Kidney (tissue), 14 donors: ENCODE data around the gene EDNRA. TPM values are rescaled to one million over a fixed set of nuclear protein-coding genes. Genes with fewer than 3 reads are reported as not detected.

Experiments used
- DNase-seq, 5 donors: peaks; one replicate each; pipeline ENCODE4 v3.0.0-alpha.2; 2013 to 2020
- FAIRE-seq: peaks from 2 replicates; lab custom pipeline; 2012; peaks lifted over from hg19 to GRCh38; lab: Jason Lieb, UNC
- H3K27ac ChIP-seq, 2 donors: one replicate each; pipeline ENCODE4 v1.7.0; 2013; ENCODE audit warnings: low read depth in 2 of 2, low read length in 2 of 2, inconsistent platforms in 1 of 2
- H3K27me3 ChIP-seq: one replicate; pipeline ENCODE4 v1.7.1; 2013; ENCODE audit warnings: low read length, inconsistent platforms; ENCODE audit not compliant: control insufficient read depth, insufficient read depth
- H3K36me3 ChIP-seq, 3 donors: one replicate each; pipeline versions ENCODE4 v1.7.0 to v1.7.1; 2013; ENCODE audit warnings: low read length in 3 of 3, control low read depth in 1 of 3, inconsistent platforms in 1 of 3; ENCODE audit not compliant: insufficient read depth in 3 of 3, control insufficient read depth in 2 of 3
- H3K4me1 ChIP-seq, 3 donors: one replicate each; pipeline versions ENCODE4 v1.7.0 to v1.7.1; 2013; ENCODE audit warnings: low read length in 3 of 3, inconsistent platforms in 1 of 3, low read depth in 1 of 3; ENCODE audit not compliant: control insufficient read depth in 2 of 3, insufficient read depth in 2 of 3
- H3K4me3 ChIP-seq, 3 donors: one replicate each; pipeline versions ENCODE4 v1.7.0 to v1.8.1; 2013; ENCODE audit warnings: low read length in 3 of 3, control low read depth in 1 of 3, inconsistent platforms in 1 of 3
- H3K9ac ChIP-seq, 3 donors: one replicate each; pipeline versions ENCODE4 v1.7.0 to v1.7.1; 2013; ENCODE audit warnings: low read length in 3 of 3, control low read depth in 1 of 3, inconsistent platforms in 1 of 3
- H3K9me3 ChIP-seq, 3 donors: one replicate each; pipeline versions ENCODE4 v1.7.0 to v1.7.1; 2013; ENCODE audit warnings: low read length in 3 of 3, control low read depth in 1 of 3, inconsistent platforms in 1 of 3; ENCODE audit not compliant: control insufficient read depth in 2 of 3, insufficient read depth in 1 of 3
- CTCF ChIP-seq: IDR thresholded peaks from 3 replicates; pipeline ENCODE4 v1.5.1; 2012; ENCODE audit warnings: mild to moderate bottlenecking, moderate library complexity, borderline replicate concordance; ENCODE audit not compliant: insufficient read depth; ENCODE audit errors: extremely low read depth
- intact Hi-C: fragments of 100-400 bp; cut with DNase I; formaldehyde crosslinking; loops from one replicate; pipeline ENCODE4 v1.11.1; 2022
- polyA plus RNA-seq: library from polyadenylated mRNA; stranded (reverse); fragments of 350-450 nt; fragmentation: Illumina TruSeq; extraction: RNeasy Lipid Tissue Mini Kit (QIAGEN cat#74804); gene quantifications from one replicate; pipeline ENCODE4 v1.2.3, GENCODE V29; 2014; ENCODE audit warnings: low read depth, low replicate concordance; ENCODE audit not compliant: insufficient read depth
- total RNA-seq: library from RNA; stranded (reverse); fragmentation: NEBNext Ultra II Directional; extraction: Animal tissue kit (Norgen Biotek cat#: 25700); gene quantifications from one replicate; pipeline ENCODE4 v1.2.1, GENCODE V29; 2021
- donor health status: control.
- donor health status: control.
- donor health status: control.
- donor health status: control.
- donor health status: control.
- donor health status: DM: yes; HTN: yes; CAD: no.
- donor health status: Normal renal cell carcinoma (clear cell type).

The EDNRA gene
- total and polyA plus RNA-seq, 2 donors from 2014 or later: 3.2 to 8.1 TPM

- intact Hi-C loops: loop anchor here (10.0 kb wide), 1 partner anchor 48 kb away; no protein-coding TSS in a partner anchor
- H3K27ac ChIP-seq: no peak overlapping the region
- no peak overlapping the region for H3K4me3 ChIP-seq
- H3K4me1 ChIP-seq: peaks cover 0 to 4% (median 0%) of the 10 kb centered on the region in 3 donors
- H3K36me3 ChIP-seq: no peaks in the 10 kb centered on the region
- no peak for FAIRE-seq
- no peaks in the 10 kb centered on the region for H3K9me3 ChIP-seq
- TF ChIP-seq CTCF: no peak
- H3K9ac ChIP-seq: no peak overlapping the region
- no peak for DNase-seq
- no peaks in the 10 kb centered on the region for H3K27me3 ChIP-seq
These were observed 101.6 kb downstream of the EDNRA start for GRCh38 chr4:147582386-147583060.

GRCh38 chr4:147583876-147584275 lies 103.0 kb downstream of the EDNRA start:
- Histone ChIP-seq H3K4me3 (no peak overlapping the region), H3K4me1 (peaks cover 0 to 4% (median 0%) of the 10 kb centered on the region in 3 donors), H3K27me3 (no peaks in the 10 kb centered on the region), H3K9me3 (no peaks in the 10 kb centered on the region), H3K36me3 (no peaks in the 10 kb centered on the region), H3K27ac (no peak overlapping the region), H3K9ac (no peak overlapping the region)
- no peak for FAIRE-seq
- intact Hi-C loops: loop anchor here (10.0 kb wide), 1 partner anchor 49 kb away; no protein-coding TSS in a partner anchor
- no peak for DNase-seq
- TF ChIP-seq CTCF: no peak

- no peak for DNase-seq
- intact Hi-C loops: loop anchor here (10.0 kb wide), 1 partner anchor 51 kb away; no protein-coding TSS in a partner anchor
- Histone ChIP-seq H3K9me3 (no peaks in the 10 kb centered on the region), H3K27ac (no peak overlapping the region), H3K27me3 (no peaks in the 10 kb centered on the region), H3K4me1 (peaks cover 0 to 4% (median 0%) of the 10 kb centered on the region in 3 donors), H3K4me3 (no peak overlapping the region), H3K36me3 (no peaks in the 10 kb centered on the region), H3K9ac (no peak overlapping the region)
- TF ChIP-seq CTCF: no peak
- no peak for FAIRE-seq
These were observed 105.1 kb downstream of the EDNRA start for GRCh38 chr4:147586032-147586431.
